SU-DHL-6 (cell line): ENCODE results near the gene MUC13.

ENCODE experiments used
- H2AFZ ChIP-seq: fragments of 200-600 bp; sonication (generic); 2 replicates; pipeline ENCODE4 v1.6.1; 2014; ENCODE audit warnings: low read depth, mild to moderate bottlenecking, moderate library complexity, mixed read lengths, antibody characterized with exemption, low read length; ENCODE audit not compliant: severe bottlenecking
- H3F3A ChIP-seq: fragments of 200-600 bp; shearing (Covaris generic); 2 replicates; pipeline ENCODE4 v1.6.0; 2016; ENCODE audit warnings: antibody characterized with exemption, mild to moderate bottlenecking; ENCODE audit not compliant: insufficient read depth
- H3K27ac ChIP-seq: fragments of 200-600 bp; sonication (generic); 2 replicates; pipeline ENCODE4 v1.5.1; 2016; ENCODE audit warnings: low read depth, mild to moderate bottlenecking, low read length, moderate library complexity, mixed read lengths
- H3K27me3 ChIP-seq: fragments of 200-600 bp; sonication (generic), shearing (Covaris generic); 2 replicates; pipeline ENCODE4 v1.6.0; 2014; ENCODE audit warnings: mild to moderate bottlenecking, low read length
- H3K36me3 ChIP-seq: fragments of 200-600 bp; sonication (generic); 2 replicates; pipeline ENCODE4 v1.6.1; 2014; ENCODE audit warnings: mild to moderate bottlenecking, low read length, mixed read lengths
- H3K4me2 ChIP-seq: fragments of 300-600, 200-600 bp; shearing (Covaris generic), sonication (generic); 2 replicates; pipeline ENCODE4 v1.6.0; 2014; ENCODE audit warnings: low read length, low read depth, mild to moderate bottlenecking; ENCODE audit not compliant: poor library complexity, severe bottlenecking
- H3K4me3 ChIP-seq: fragments of 200-600 bp; sonication (generic); 2 replicates; pipeline ENCODE4 v1.5.1; 2014; ENCODE audit warnings: antibody characterized with exemption, low read length, mild to moderate bottlenecking, mixed read lengths; ENCODE audit not compliant: insufficient read depth, poor library complexity, severe bottlenecking
- H3K79me2 ChIP-seq: fragments of 200-600 bp; sonication (generic); 2 replicates; pipeline ENCODE4 v1.6.1; 2014; ENCODE audit warnings: mild to moderate bottlenecking, low read length, moderate library complexity; ENCODE audit not compliant: insufficient read depth
- H3K9ac ChIP-seq: fragments of 200-600 bp; sonication (generic); 2 replicates; pipeline ENCODE4 v1.7.0; 2014; ENCODE audit warnings: mild to moderate bottlenecking, low read length
- H3K9me2 ChIP-seq: fragments of 200-600 bp; sonication (generic); replicated peaks from 2 replicates; pipeline ENCODE4 v1.6.1; 2014; ENCODE audit warnings: low read length; ENCODE audit not compliant: insufficient read depth
- H3K9me3 ChIP-seq: fragments of 200-600 bp; sonication (generic); 2 replicates; pipeline ENCODE4 v1.6.1; 2014; ENCODE audit warnings: low read length, mixed read lengths; ENCODE audit not compliant: insufficient read depth
- H4K20me1 ChIP-seq: fragments of 200-600 bp; sonication (generic); 2 replicates; pipeline ENCODE4 v1.6.1; 2014; ENCODE audit warnings: low read depth, mild to moderate bottlenecking, antibody characterized with exemption, low read length, moderate library complexity, mixed read lengths
- CTCF ChIP-seq: fragments of 200-600 bp; sonication (generic); IDR thresholded peaks from one replicate; pipeline ENCODE4 v1.5.1; 2017; ENCODE audit warnings: antibody characterized with exemption, mild to moderate bottlenecking, low read length, moderate library complexity; ENCODE audit not compliant: insufficient read depth, poor library complexity, severe bottlenecking
- EZH2phosphoT487 ChIP-seq: fragments of 200-600 bp; sonication (generic), shearing (Covaris generic); conservative IDR thresholded peaks from 2 replicates; pipeline ENCODE4 v1.6.1; 2018; ENCODE audit warnings: mild to moderate bottlenecking, antibody characterized with exemption, low read length, moderate library complexity, mixed read lengths

Gene MUC13

GRCh38 chr3:124895756-124896155 is 38.8 kb downstream of the MUC13 start:
- Histone ChIP-seq H3K27me3 (no peaks in the 10 kb centered on the region), H3K9ac (no peak overlapping the region), H3F3A (no peaks in the 10 kb centered on the region), H3K79me2 (no peaks in the 10 kb centered on the region), H3K9me3 (no peaks in the 10 kb centered on the region), H4K20me1 (no peaks in the 10 kb centered on the region), H3K4me2 (no peak overlapping the region), H3K4me3 (no peak overlapping the region), H3K36me3 (no peaks in the 10 kb centered on the region), H3K9me2 (no peaks in the 10 kb centered on the region), H3K27ac (no peak overlapping the region), H2AFZ (no peak overlapping the region)
- TF ChIP-seq CTCF: no peak
- TF ChIP-seq EZH2phosphoT487: no peak

- no peak overlapping the region for H2AFZ ChIP-seq
- H3K36me3 ChIP-seq: no peaks in the 10 kb centered on the region
- H3K27ac ChIP-seq: no peak overlapping the region
- TF ChIP-seq CTCF (no peak), EZH2phosphoT487 (no peak)
- no peaks in the 10 kb centered on the region for H3K9me3 ChIP-seq
- no peaks in the 10 kb centered on the region for H3K9me2 ChIP-seq
- no peaks in the 10 kb centered on the region for H3F3A ChIP-seq
- no peak overlapping the region for H3K4me2 ChIP-seq
- no peaks in the 10 kb centered on the region for H3K27me3 ChIP-seq
- no peaks in the 10 kb centered on the region for H3K79me2 ChIP-seq
- no peaks in the 10 kb centered on the region for H4K20me1 ChIP-seq
- H3K9ac ChIP-seq: no peak overlapping the region
- no peak overlapping the region for H3K4me3 ChIP-seq
These were observed 41.0 kb downstream of the MUC13 start for GRCh38 chr3:124893526-124893925.

GRCh38 chr3:124890573-124891190 is 43.9 kb downstream of the MUC13 start:
- no peak overlapping the region for H2AFZ ChIP-seq
- H3K4me2 ChIP-seq: no peak overlapping the region
- H3K9ac ChIP-seq: no peak overlapping the region
- H3F3A ChIP-seq: no peaks in the 10 kb centered on the region
- no peak overlapping the region for H3K4me3 ChIP-seq
- no peak overlapping the region for H3K27ac ChIP-seq
- no peaks in the 10 kb centered on the region for H3K36me3 ChIP-seq
- no peaks in the 10 kb centered on the region for H3K9me2 ChIP-seq
- H3K9me3 ChIP-seq: no peaks in the 10 kb centered on the region
- H3K27me3 ChIP-seq: 0 out of 2 replicates have a peak, but pooled peaks cover under 1% of the 10 kb centered on the region
- H4K20me1 ChIP-seq: no peaks in the 10 kb centered on the region
- no peaks in the 10 kb centered on the region for H3K79me2 ChIP-seq
- TF ChIP-seq CTCF (no peak), EZH2phosphoT487 (no peak)
